ENCODE measurements around the gene RLN3. TPM values are rescaled to one million over a fixed set of nuclear protein-coding genes. Genes with fewer than 3 reads are reported as not detected.

RLN3 gene
- not detected for total RNA-seq

DNA sequence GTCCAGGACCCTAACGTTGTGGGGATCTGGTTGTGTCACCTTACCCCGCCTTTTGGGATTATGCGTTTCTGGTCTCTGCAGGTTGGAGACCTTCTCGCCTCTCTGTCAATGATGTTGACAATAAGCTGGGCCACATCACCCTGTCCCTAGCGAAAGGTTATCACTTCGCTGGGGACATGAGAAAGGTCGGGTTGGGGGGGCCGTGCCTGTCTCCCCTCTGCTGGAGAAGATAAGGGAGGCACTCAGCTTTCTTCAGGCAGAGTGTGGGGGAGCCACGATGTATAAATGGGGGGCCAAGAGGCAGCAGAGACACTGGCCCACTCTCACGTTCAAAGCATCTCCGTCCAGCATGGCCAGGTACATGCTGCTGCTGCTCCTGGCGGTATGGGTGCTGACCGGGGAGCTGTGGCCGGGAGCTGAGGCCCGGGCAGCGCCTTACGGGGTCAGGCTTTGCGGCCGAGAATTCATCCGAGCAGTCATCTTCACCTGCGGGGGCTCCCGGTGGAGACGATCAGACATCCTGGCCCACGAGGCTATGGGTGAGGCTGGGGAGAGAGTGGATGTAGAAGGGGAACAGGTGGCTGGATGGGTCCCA is at the start of gene RLN3:
TSS of gene RLN3 (plus strand) at position 293 of the 595 bp plus-strand sequence. CDS start at position 350, 57 bp downstream.
- Mint-ChIP-seq H3K4me1 (ENCODE audit: low read depth in 2 of 2) (peaks cover 9 to 17% of the 10 kb centered on the region in 2 donors), H3K36me3 (no peaks in the 10 kb centered on the region), H3K4me3 (no peak within 1 kb of the TSS), H3K27ac (no peak within 1 kb of the TSS), H3K9me3 (no peaks in the 10 kb centered on the region), H3K27me3 (no peaks in the 10 kb centered on the region)
- DNase-seq (ENCODE audit: low spot score) = no peak
- no peak for ATAC-seq

- no peaks in the 10 kb centered on the region for H3K27me3 Mint-ChIP-seq
- peaks cover 0 to 8% of the 10 kb centered on the region in 2 donors for H3K4me1 Mint-ChIP-seq (ENCODE audit: low read depth in 2 of 2)
- no peak overlapping the region for H3K4me3 Mint-ChIP-seq
- peak overlapping the region in 1 of 2 donors; percentile 35 for H3K27ac Mint-ChIP-seq
- H3K36me3 Mint-ChIP-seq = no peaks in the 10 kb centered on the region
- peak; percentile 32 to 60 for ATAC-seq
- no peaks in the 10 kb centered on the region for H3K9me3 Mint-ChIP-seq
- no peak for DNase-seq (ENCODE audit: low spot score)
These were observed 49.4 kb upstream of the RLN3 start for GRCh38 chr19:13978351-13979243.

GRCh38 chr19:13979244-13979615 is 48.7 kb upstream of the RLN3 start:
- Mint-ChIP-seq H3K9me3 (no peaks in the 10 kb centered on the region), H3K36me3 (no peaks in the 10 kb centered on the region), H3K27me3 (no peaks in the 10 kb centered on the region), H3K4me1 (ENCODE audit: low read depth in 2 of 2) (peaks cover 0 to 8% of the 10 kb centered on the region in 2 donors), H3K27ac (no peak overlapping the region), H3K4me3 (no peak overlapping the region)
- ATAC-seq = no peak
- DNase-seq (ENCODE audit: low spot score) = no peak

- H3K36me3 Mint-ChIP-seq = no peaks in the 10 kb centered on the region
- ATAC-seq (no peak), DNase-seq (ENCODE audit: low spot score) (no peak)
- H3K9me3 Mint-ChIP-seq = no peaks in the 10 kb centered on the region
- no peak overlapping the region for H3K4me3 Mint-ChIP-seq
- H3K27me3 Mint-ChIP-seq = no peaks in the 10 kb centered on the region
- no peak overlapping the region for H3K27ac Mint-ChIP-seq
- peaks cover 0 to 8% of the 10 kb centered on the region in 2 donors for H3K4me1 Mint-ChIP-seq (ENCODE audit: low read depth in 2 of 2)
These were observed 48.3 kb upstream of the RLN3 start for GRCh38 chr19:13979686-13980085.

DNA sequence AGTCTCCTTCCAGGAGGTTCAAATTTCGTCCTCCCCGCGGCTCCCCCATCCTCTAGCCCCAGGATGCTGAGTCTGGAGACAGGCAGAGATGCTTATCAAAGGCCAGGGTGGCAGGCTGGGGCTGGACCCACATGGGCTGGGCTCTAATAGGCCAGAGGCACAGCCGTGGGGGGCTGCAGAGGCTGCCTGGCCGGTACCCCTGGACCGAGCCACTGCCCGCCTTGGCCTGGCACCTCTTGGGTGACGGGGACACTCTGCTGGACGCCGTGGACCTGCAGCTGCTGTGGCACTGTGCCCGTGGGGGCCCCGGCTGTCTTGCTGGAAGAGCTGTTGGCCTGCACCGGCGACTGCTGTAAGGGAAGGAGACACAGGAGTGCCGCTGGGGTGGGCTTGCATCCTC is 47.6 kb upstream of the RLN3 start:
- Mint-ChIP-seq H3K4me1 (ENCODE audit: low read depth in 2 of 2) (peaks cover 3 to 10% of the 10 kb centered on the region in 2 donors), H3K27me3 (no peaks in the 10 kb centered on the region), H3K36me3 (no peaks in the 10 kb centered on the region), H3K27ac (no peak overlapping the region), H3K9me3 (no peaks in the 10 kb centered on the region), H3K4me3 (no peak overlapping the region)
- no peak for ATAC-seq
- DNase-seq (ENCODE audit: low spot score) = no peak

DNA sequence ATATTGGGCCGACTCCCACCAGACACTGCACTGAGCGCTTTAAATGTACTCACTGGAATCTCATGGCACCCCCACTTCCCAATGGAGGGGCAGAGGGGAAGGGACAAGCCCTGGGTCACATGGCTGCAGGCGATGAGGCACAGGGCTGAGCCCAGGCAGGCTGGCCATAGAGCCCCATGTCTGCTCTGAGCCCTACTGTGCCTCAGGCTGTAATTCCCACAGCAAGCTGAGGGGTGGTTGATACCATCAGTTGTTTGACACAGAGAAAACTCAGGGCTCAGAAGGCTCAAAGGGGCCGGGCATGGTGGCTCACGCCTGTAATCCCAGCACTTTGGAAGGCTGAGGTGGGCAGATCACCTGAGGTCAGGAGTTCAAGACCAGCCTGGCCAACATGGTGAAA is 46.9 kb upstream of the RLN3 start:
- no peaks in the 10 kb centered on the region for H3K36me3 Mint-ChIP-seq
- H3K4me3 Mint-ChIP-seq = no peak overlapping the region
- H3K27ac Mint-ChIP-seq = no peak overlapping the region
- H3K9me3 Mint-ChIP-seq = no peaks in the 10 kb centered on the region
- DNase-seq (ENCODE audit: low spot score) = no peak
- no peaks in the 10 kb centered on the region for H3K27me3 Mint-ChIP-seq
- H3K4me1 Mint-ChIP-seq (ENCODE audit: low read depth in 2 of 2) = peaks cover 8 to 11% of the 10 kb centered on the region in 2 donors
- ATAC-seq = no peak

DNA sequence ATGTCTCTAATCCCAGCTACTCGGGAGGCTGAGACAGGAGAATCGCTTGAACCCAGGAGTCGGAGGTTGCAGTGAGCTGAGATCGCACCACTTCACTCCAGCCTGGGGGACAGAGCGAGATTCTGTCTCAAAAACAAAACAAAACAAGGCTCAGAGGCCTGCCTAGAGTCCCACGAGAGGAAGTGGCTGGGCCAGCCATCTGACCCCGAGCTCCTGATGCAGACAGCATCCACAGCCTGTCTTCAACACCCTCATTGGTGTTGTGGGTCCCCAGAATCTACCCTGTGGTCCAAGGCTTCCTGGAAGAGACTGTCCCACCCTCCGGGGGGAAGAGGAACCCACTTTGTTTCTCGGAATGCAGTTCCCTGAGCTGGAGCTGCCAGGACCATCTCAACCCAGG is 46.5 kb upstream of the RLN3 start:
- ATAC-seq = no peak
- DNase-seq (ENCODE audit: low spot score) = no peak
- Mint-ChIP-seq H3K4me3 (no peak overlapping the region), H3K9me3 (no peaks in the 10 kb centered on the region), H3K36me3 (no peaks in the 10 kb centered on the region), H3K4me1 (ENCODE audit: low read depth in 2 of 2) (peaks cover 11 to 12% of the 10 kb centered on the region in 2 donors), H3K27ac (peak overlapping the region in 1 of 2 donors; percentile 23), H3K27me3 (no peaks in the 10 kb centered on the region)

DNA sequence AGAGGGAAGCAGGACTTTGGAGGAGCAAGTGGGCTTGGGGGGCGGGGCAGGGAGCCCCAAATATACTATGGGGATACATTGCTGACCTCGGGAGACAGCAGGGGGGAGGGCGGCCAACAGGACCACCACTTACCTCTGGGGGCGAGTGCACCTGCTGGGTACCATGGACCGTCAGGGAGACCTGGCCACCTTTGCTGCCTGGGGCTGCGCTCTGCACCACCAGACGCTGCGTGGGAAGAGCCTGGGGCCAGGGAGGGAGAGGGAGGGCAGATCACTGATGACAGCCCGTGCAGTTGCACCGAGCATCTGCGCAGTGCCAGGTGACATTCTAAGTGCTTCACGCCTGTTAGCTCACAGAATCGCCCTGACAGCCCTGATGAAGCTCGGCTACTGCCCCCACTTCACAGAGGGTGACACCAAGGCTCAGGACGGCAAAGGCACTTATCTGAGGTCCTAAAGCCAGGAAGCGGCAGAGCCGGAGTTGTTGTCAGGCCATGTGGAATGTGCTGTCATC is 45.9 kb upstream of the RLN3 start:
- Mint-ChIP-seq H3K36me3 (no peaks in the 10 kb centered on the region), H3K27me3 (no peaks in the 10 kb centered on the region), H3K27ac (peak overlapping the region in 1 of 2 donors; percentile 23), H3K4me3 (no peak overlapping the region), H3K9me3 (no peaks in the 10 kb centered on the region), H3K4me1 (ENCODE audit: low read depth in 2 of 2) (peaks cover 14 to 18% of the 10 kb centered on the region in 2 donors)
- DNase-seq (ENCODE audit: low spot score) = no peak
- ATAC-seq = no peak

- peaks cover 19 to 23% of the 10 kb centered on the region in 2 donors for H3K4me1 Mint-ChIP-seq (ENCODE audit: low read depth in 2 of 2)
- no peaks in the 10 kb centered on the region for H3K27me3 Mint-ChIP-seq
- ATAC-seq (no peak), DNase-seq (ENCODE audit: low spot score) (no peak)
- H3K4me3 Mint-ChIP-seq = no peak overlapping the region
- H3K36me3 Mint-ChIP-seq = no peaks in the 10 kb centered on the region
- no peak overlapping the region for H3K27ac Mint-ChIP-seq
- H3K9me3 Mint-ChIP-seq = no peaks in the 10 kb centered on the region
These were observed 45.2 kb upstream of the RLN3 start for GRCh38 chr19:13982773-13983172.

- H3K4me1 Mint-ChIP-seq (ENCODE audit: low read depth in 2 of 2) = peaks cover 19 to 23% of the 10 kb centered on the region in 2 donors
- H3K9me3 Mint-ChIP-seq = no peaks in the 10 kb centered on the region
- no peak for ATAC-seq
- H3K4me3 Mint-ChIP-seq = no peak overlapping the region
- H3K27ac Mint-ChIP-seq = no peak overlapping the region
- DNase-seq (ENCODE audit: low spot score) = no peak
- no peaks in the 10 kb centered on the region for H3K36me3 Mint-ChIP-seq
- H3K27me3 Mint-ChIP-seq = no peaks in the 10 kb centered on the region
These were observed 44.6 kb upstream of the RLN3 start for GRCh38 chr19:13983213-13983889.

DNA sequence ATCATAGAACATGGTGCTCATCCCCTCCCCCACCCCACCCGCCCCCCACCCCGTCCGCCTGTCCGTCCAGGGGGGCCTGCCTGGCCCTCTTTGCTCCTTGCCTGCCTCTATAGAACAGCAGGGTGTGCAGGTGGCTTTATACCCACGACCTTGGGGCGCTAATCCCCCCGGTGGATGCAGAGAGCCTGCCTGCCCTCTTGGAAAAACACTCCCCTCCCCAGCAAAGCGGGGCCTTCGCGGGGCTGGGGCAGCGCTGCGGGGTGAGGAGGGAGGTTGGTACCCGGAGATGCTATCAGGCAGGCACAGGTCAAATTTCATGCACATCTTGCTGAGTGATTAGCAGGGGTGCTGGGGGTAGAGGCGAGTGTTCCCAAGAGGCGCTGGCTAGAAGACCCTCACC is 43.8 kb upstream of the RLN3 start:
- H3K27me3 Mint-ChIP-seq = no peaks in the 10 kb centered on the region

GRCh38 chr19:13984875-13985741 is 42.8 kb upstream of the RLN3 start:
- H3K36me3 Mint-ChIP-seq = no peaks in the 10 kb centered on the region
- ATAC-seq = no peak
- no peaks in the 10 kb centered on the region for H3K9me3 Mint-ChIP-seq
- peak overlapping the region; percentile 63 for H3K4me3 Mint-ChIP-seq
- peak overlapping the region; percentile 99 to 100 for H3K27ac Mint-ChIP-seq
- H3K27me3 Mint-ChIP-seq = no peaks in the 10 kb centered on the region
- no peak for DNase-seq (ENCODE audit: low spot score)
- H3K4me1 Mint-ChIP-seq (ENCODE audit: low read depth in 2 of 2) = peaks cover 23 to 35% of the 10 kb centered on the region in 2 donors

More for the DNA sequence above, 43.8 kb upstream of the RLN3 start:
- peaks cover 23 to 26% of the 10 kb centered on the region in 2 donors for H3K4me1 Mint-ChIP-seq (ENCODE audit: low read depth in 2 of 2)
- ATAC-seq = no peak
- no peaks in the 10 kb centered on the region for H3K36me3 Mint-ChIP-seq
- no peak overlapping the region for H3K4me3 Mint-ChIP-seq
- no peaks in the 10 kb centered on the region for H3K9me3 Mint-ChIP-seq
- H3K27ac Mint-ChIP-seq = no peak overlapping the region
- DNase-seq (ENCODE audit: low spot score) = no peak

DNA sequence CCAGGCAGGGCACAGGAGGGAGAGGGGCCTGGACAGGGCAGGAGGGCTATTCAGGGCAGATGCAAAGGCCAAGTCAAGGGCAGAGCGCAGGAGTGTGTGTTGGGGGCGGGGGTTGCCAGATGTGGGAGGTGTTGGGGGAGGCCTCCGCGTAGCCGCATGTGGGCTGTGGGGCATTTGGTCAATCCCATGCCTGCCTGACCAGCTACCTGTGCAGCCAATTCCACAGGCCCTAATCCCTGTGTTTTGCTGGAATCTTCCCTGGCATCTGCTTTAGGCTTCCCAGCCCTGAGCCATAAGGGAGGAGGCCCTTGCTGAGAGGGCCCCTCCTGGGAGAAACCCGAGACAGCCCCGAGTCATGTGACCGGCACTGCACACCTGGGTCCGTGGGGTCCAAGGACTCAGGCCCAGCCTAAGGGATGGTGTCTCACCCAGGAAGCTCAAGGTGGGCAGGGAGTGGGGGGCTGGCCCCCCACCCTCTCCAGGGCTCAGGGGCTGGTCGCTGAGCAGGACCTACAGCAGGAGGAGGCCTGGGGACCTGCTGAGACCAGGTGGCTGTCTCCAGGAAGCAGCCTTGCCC is 42.1 kb upstream of the RLN3 start:
- Mint-ChIP-seq H3K4me3 (peak overlapping the region; percentile 82), H3K27ac (peak overlapping the region; percentile 99 to 100), H3K27me3 (no peaks in the 10 kb centered on the region), H3K4me1 (ENCODE audit: low read depth in 2 of 2) (peaks cover 23 to 36% of the 10 kb centered on the region in 2 donors), H3K36me3 (no peaks in the 10 kb centered on the region), H3K9me3 (no peaks in the 10 kb centered on the region)
- ATAC-seq (no peak), DNase-seq (ENCODE audit: low spot score) (no peak)

Measured in natural killer cell treated with Interleukin-12 subunit alpha and Interleukin-12 subunit beta and Interleukin-15 and Interleukin-18, amount 100 ng/mL, for 72 hours (primary cell).